CD1c-positive myeloid dendritic cell (primary cell): ENCODE results near the gene FBXO30.

Experiments
- DNase-seq: peaks from one replicate; pipeline ENCODE4 v3.0.0-alpha.2; 2016; ENCODE audit errors: extremely low spot score

FBXO30 gene

DNA sequence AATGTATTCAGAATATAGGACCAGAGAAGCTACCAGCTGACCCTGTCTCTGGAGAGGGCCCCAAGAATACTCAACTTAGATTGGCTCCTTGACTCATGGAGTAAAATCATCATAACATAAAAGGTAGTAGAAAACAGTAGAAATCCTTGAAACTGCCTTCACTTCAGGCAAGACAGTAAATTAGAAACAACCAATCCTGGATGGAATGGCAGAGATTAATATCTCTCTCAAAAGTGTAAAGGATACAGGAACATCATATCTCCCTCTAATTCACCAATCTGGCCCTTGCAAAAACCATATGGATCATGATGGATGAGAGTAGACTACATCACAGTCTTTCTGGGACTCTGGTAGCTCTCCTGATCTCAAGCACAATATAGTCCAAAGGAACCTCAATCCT, 58.9 kb downstream of the FBXO30 start:
- DNase-seq, result no peak

DNA sequence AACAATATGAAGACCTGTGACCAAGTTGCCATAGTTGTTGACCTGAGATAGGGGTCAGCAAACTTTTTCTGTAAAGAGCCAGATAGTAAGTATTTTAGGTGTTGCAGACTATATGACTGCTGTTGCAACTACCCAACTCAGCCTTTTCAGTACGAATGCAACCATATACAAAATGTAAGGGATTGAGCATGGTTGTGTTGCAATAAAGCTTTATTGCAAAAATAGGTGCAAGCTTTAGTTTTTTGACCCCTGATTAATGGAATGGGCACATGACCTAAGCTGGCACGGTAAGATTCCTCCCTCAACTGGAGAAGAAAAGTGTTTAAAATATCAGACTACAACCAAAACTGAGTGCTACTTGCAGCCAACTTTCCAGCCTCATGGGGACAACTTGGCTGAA, 62.0 kb downstream of the FBXO30 start:
- no peak for DNase-seq

- DNase-seq, result no peak
Measured at GRCh38 chr6:145749632-145750031, 65.0 kb downstream of the FBXO30 start.

DNA sequence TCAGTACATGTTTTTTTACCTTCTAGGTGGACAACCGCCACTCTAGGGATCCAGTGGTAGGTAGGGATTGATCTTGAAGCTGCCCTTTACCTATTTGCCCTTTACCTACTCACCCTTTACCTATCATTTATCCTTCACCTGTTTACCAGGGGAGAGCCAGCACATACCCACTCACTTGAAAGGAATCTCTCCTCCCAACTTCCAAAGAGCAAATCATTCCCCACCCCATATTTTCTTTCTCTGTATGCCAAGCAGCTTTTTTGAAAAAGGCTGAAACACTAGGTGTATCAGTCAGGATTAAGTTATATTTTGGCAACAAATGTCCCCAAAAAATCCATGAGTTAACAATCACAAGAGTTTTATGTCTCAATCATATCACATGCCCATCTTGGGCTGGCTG, 68.7 kb downstream of the FBXO30 start:
- no peak for DNase-seq

- no peak for DNase-seq
Measured at GRCh38 chr6:145744619-145745018, 70.0 kb downstream of the FBXO30 start.
